A549 (cell line): ENCODE data around the gene CARD19. TPM values are rescaled to one million over a fixed set of nuclear protein-coding genes. Genes with fewer than 3 reads are reported as not detected.

Experiments
- ATAC-seq, 2 experiments: fragments of 200-7000 bp in 1 of 2; fragments of >200 bp in 1 of 2; cut with Nextera tagmentation in 1 of 2; cut with Tn5 transposase in 1 of 2; 3 replicates each; pipeline versions ENCODE4 v1.8.0 to v1.9.1; 2018 to 2020; ENCODE audit warnings: mild to moderate bottlenecking in 1 of 2, moderate library complexity in 1 of 2
- CTCF ChIA-PET: fragments of 300-600 bp; sonication (Branson Sonifier 250); formaldehyde crosslinking; extraction: SDS; loops from one replicate; lab custom pipeline; 2021; ENCODE audit warnings: antibody characterized with exemption, inconsistent platforms; lab: Yijun Ruan, JAX
- POLR2A ChIA-PET: fragments of 350-600 bp; formaldehyde crosslinking; extraction: SDS; loops from one replicate; lab custom pipeline; 2021; ENCODE audit warnings: antibody characterized with exemption, inconsistent platforms; lab: Yijun Ruan, JAX
- DNase-seq, 2 experiments: peaks; one replicate each; pipeline versions ENCODE4 v3.0.0 to v3.0.0-alpha.2; 2011 to 2016; ENCODE audit warnings: low read depth in 1 of 2, low spot score in 1 of 2
- FAIRE-seq: peaks from 2 replicates; lab custom pipeline; 2011; peaks lifted over from hg19 to GRCh38; lab: Jason Lieb, UNC
- H3K27ac ChIP-seq, 2 experiments: fragments of >200 bp; sonication (Bioruptor Twin); formaldehyde crosslinking; 3 replicates each; pipeline ENCODE4 v1.5.1; 2016 to 2017
- H3K4me1 ChIP-seq: fragments of >200 bp; sonication (Bioruptor Twin); formaldehyde crosslinking; 3 replicates; pipeline ENCODE4 v1.6.1; 2016
- H3K4me2 ChIP-seq: fragments of >200 bp; sonication (Bioruptor Twin); formaldehyde crosslinking; 3 replicates; pipeline ENCODE4 v1.6.1; 2016
- H3K4me3 ChIP-seq: fragments of >200 bp; sonication (Bioruptor Twin); formaldehyde crosslinking; 3 replicates; pipeline ENCODE4 v1.5.1; 2016
- H3K9me3 ChIP-seq: fragments of >200 bp; sonication (Bioruptor Twin); formaldehyde crosslinking; 3 replicates; pipeline ENCODE4 v1.6.1; 2016
- CHD2 ChIP-seq: fragments of 150-350 bp; IDR thresholded peaks from 2 replicates; pipeline ENCODE4 v1.6.1; 2014; ENCODE audit warnings: low read length; ENCODE audit not compliant: partially characterized antibody
- CHD4 ChIP-seq: fragments of 200-600 bp; sonication (generic); IDR thresholded peaks from 2 replicates; pipeline ENCODE4 v1.6.1; 2016; ENCODE audit warnings: antibody characterized with exemption, mild to moderate bottlenecking, borderline replicate concordance
- E2F6 ChIP-seq: IDR thresholded peaks from 2 replicates; pipeline ENCODE4 v1.6.1; 2012; ENCODE audit warnings: low read depth, borderline replicate concordance
- EHF ChIP-seq: fragments of 250-450 bp; sonication (Bioruptor Pico); IDR thresholded peaks from 2 replicates; pipeline ENCODE4 v1.5.0; 2020; ENCODE audit warnings: mild to moderate bottlenecking
- EP300 ChIP-seq, 2 experiments: fragments of >200 bp; sonication (Bioruptor Twin); formaldehyde crosslinking; IDR thresholded peaks; 2 replicates in 1 of 2; 3 replicates in 1 of 2; pipeline ENCODE4 v1.6.1; 2016 to 2017
- FOSL2 ChIP-seq, 2 experiments: fragments of 450-650 bp in 1 of 2; fragments of >200 bp in 1 of 2; sonication (Bioruptor Twin) in 1 of 2; formaldehyde crosslinking; IDR thresholded peaks; 2 replicates each; pipeline versions ENCODE4 v1.5.0 to v1.6.1; 2016 to 2020; ENCODE audit warnings: mild to moderate bottlenecking in 1 of 2, moderate library complexity in 1 of 2
- HOXB5 ChIP-seq: fragments of 250-450 bp; sonication (Bioruptor Pico); IDR thresholded peaks from 2 replicates; pipeline ENCODE4 v1.5.0; 2020; ENCODE audit warnings: mild to moderate bottlenecking, moderate library complexity
- JUNB ChIP-seq: fragments of >200 bp; sonication (Bioruptor Twin); formaldehyde crosslinking; IDR thresholded peaks from 2 replicates; pipeline ENCODE4 v1.6.1; 2016
- MAFK ChIP-seq: fragments of 450-650 bp; IDR thresholded peaks from 2 replicates; pipeline ENCODE4 v1.6.1; 2014; ENCODE audit not compliant: partially characterized antibody
- MYC ChIP-seq: IDR thresholded peaks from 2 replicates; pipeline ENCODE4 v1.6.1; 2012; ENCODE audit warnings: mild to moderate bottlenecking, inconsistent platforms, low read length, improper control_type of control experiment, borderline replicate concordance
- NFE2L2 ChIP-seq: fragments of 150-350 bp; conservative IDR thresholded peaks from 2 replicates; pipeline ENCODE4 v1.6.1; 2014; ENCODE audit warnings: low read length
- PHF8 ChIP-seq: fragments of 200-600 bp; sonication (generic); IDR thresholded peaks from 2 replicates; pipeline ENCODE4 v1.6.1; 2016; ENCODE audit warnings: low read depth, mild to moderate bottlenecking, antibody characterized with exemption, moderate library complexity, borderline replicate concordance
- POLR2AphosphoS2 ChIP-seq: conservative IDR thresholded peaks from 2 replicates; pipeline ENCODE4 v1.6.1; 2012; ENCODE audit warnings: low read length, improper control_type of control experiment, inconsistent platforms
- RAD21 ChIP-seq, 2 experiments: fragments of >200 bp in 1 of 2; sonication (Bioruptor Twin) in 1 of 2; formaldehyde crosslinking in 1 of 2; IDR thresholded peaks in 1 of 2; conservative IDR thresholded peaks in 1 of 2; 2 replicates in 1 of 2; 3 replicates in 1 of 2; pipeline ENCODE4 v1.6.1; 2012 to 2018; ENCODE audit warnings: inconsistent platforms in 1 of 2
- RARB ChIP-seq: fragments of 250-450 bp; sonication (Bioruptor Pico); IDR thresholded peaks from 2 replicates; pipeline ENCODE4 v1.8.0; 2021; ENCODE audit warnings: mild to moderate bottlenecking, moderate library complexity
- RCOR1 ChIP-seq: fragments of 150-350 bp; IDR thresholded peaks from 2 replicates; pipeline ENCODE4 v1.6.1; 2014; ENCODE audit warnings: antibody characterized with exemption, low read length, low read depth
- ZC3H11A ChIP-seq: fragments of 450-650 bp; IDR thresholded peaks from 2 replicates; pipeline ENCODE4 v1.6.1; 2014; ENCODE audit warnings: antibody characterized with exemption, mild to moderate bottlenecking
- ZFP36 ChIP-seq: fragments of 450-650 bp; IDR thresholded peaks from 2 replicates; pipeline ENCODE4 v1.6.1; 2014; ENCODE audit warnings: borderline replicate concordance; ENCODE audit not compliant: partially characterized antibody
- WGBS: methylation state at CpG from one replicate; pipeline ENCODE4 v1.1.6; 2017; ENCODE audit errors: missing lambda C conversion rate; 5-methylcytosine and 5-hydroxymethylcytosine counted together
- polyA plus RNA-seq, 4 experiments: library from polyadenylated mRNA; depleted of rRNA in 3 of 4; stranded (reverse); fragments of >200 nt; fragmentation: RNase III in 1 of 4; extraction: RNeasy Plus Mini Kit Qiagen cat#74134 plus additional on column Dnase treatment in 1 of 4; gene quantifications; 2 replicates in 3 of 4; 3 replicates in 1 of 4; pipeline ENCODE4 v1.2.3, GENCODE V29; 2011 to 2017
- TF ChIP-seq, protein P1 (sequence below): fragments of 250-450 bp; sonication (Bioruptor Pico); IDR thresholded peaks from 2 replicates; pipeline ENCODE4 v1.5.0; 2020; ENCODE audit warnings: low read depth, mild to moderate bottlenecking, moderate library complexity
- TF ChIP-seq, protein P2 (sequence below): fragments of >200 bp; sonication (Bioruptor Twin); formaldehyde crosslinking; IDR thresholded peaks from 2 replicates; pipeline ENCODE4 v1.6.1; 2016
- TF ChIP-seq, protein P3 (sequence below): IDR thresholded peaks from 2 replicates; pipeline ENCODE4 v1.6.1; 2012
- TF ChIP-seq, protein P4 (sequence below): fragments of 250-450 bp; sonication (Bioruptor Pico); IDR thresholded peaks from 2 replicates; pipeline ENCODE4 v1.5.0; 2021; ENCODE audit warnings: mild to moderate bottlenecking, moderate library complexity, borderline replicate concordance

CARD19 gene
- polyA plus RNA-seq, 2 of the 4 experiments (the other 2 are of a cell fraction): 27.6 to 30.3 TPM

DNA sequence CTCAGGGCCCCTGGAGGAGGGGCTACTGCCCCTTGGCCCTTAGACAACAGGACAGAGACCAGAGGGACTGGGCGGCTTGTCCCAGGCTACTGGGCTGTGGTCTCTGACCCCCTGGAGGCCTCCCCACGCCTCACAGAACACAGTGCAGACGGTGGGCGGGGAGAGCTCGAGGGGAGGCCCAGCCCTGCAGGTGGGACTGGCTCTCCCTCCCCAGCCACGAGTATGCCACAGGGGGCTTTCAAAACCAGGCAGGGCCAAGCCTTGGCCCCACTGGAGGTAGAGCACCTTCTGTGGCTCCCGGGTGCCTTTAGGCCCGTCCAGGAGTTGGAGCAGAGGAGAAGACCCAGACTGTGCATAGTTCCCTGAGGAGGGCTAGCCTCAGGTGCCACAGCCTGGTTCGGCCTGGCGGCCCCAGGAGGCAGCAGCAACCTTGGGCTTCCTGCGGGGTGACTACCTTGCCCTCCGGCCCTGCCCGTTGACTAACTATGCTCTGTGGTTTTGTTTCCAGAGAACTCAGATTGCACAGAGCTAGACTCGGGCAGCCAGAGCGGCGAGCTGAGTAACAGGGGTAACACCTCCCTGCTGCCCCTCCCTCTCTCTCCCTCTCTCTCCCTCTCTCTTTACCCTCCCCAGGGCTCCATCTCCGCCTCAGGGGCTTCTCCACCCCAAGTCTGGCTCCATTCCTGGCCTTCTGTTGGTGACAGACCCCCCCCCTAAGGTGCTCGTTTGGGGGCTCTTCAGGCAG, 15.5 kb downstream of the CARD19 start:
- no peak for ATAC-seq
- Histone ChIP-seq H3K4me1 (peaks cover 54% of the 10 kb centered on the region), H3K4me3 (no peak overlapping the region), H3K27ac (peak overlapping the region in 1 of 2 experiments; percentile 81; a peak in 3 of 6 replicates)
- FAIRE-seq: no peak
- ChIA-PET POLR2A (no interaction called here), CTCF (interaction anchor here (0.7 to 9.9 kb wide), 5 partner anchors 7 to 194 kb away, joined by 3 to 116 read pairs (median 24); partner anchors contain the start of gene NINJ1)
- WGBS: 84% methylated on average over 17 of the region's 18 CpGs
- no peak for TF ChIP-seq MAFK
- TF ChIP-seq, all 56 proteins: peak for 0
- no peaks in the 10 kb centered on the region for H3K9me3 ChIP-seq
- DNase-seq: no peak
- H3K4me2 ChIP-seq: no peak overlapping the region

DNA sequence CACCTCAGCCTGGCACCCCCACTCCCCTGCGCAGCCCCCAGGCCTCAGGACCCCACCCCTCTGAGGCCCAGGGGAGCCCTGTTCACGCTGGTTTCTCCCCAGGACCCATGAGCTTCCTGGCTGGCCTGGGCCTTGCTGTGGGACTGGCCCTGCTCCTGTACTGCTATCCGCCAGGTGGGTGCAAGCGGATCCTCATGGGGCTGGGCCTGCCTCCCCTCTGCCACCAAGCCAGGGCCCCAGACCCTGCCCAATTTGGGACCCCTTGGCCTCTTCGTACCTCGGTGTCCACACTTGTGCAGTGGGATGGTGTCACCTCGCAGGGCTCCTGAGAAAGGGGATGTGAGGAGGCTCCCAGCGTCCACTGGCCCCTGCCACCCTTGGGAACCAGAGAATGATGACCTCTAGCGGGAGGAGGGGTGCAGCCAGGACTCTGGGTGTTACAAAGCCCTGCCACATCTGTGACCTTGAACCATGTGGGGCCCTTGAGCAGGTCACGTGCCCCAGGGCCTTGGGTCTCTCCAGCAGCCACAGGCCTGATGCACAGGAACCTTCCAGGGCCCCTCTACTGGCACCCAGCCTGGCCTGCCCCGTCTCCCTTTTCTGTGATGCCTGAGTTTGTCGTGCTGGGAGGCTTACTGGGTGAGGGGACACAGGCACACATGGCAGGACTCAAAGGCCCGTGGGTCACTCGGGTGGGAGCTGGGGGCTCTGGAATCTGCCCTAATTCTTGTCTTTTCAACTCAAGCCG, 16.3 kb downstream of the CARD19 start:
- peak overlapping the region in 1 of 2 experiments; percentile 81; a peak in 5 of 6 replicates for H3K27ac ChIP-seq
- ATAC-seq: no peak
- TF ChIP-seq, protein P1, sequence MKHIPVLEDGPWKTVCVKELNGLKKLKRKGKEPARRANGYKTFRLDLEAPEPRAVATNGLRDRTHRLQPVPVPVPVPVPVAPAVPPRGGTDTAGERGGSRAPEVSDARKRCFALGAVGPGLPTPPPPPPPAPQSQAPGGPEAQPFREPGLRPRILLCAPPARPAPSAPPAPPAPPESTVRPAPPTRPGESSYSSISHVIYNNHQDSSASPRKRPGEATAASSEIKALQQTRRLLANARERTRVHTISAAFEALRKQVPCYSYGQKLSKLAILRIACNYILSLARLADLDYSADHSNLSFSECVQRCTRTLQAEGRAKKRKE: no peak
- TF ChIP-seq E2F6 (no peak), EP300 (IDR thresholded peaks at IDR 0.05) (no peak), CHD4 (no peak), EHF (CRISPR knock-in tag) (no peak), FOSL2 (IDR thresholded peaks at IDR 0.05) (no peak), FOSL2 (CRISPR knock-in tag; IDR thresholded peaks at IDR 0.05) (no peak), RCOR1 (no peak)
- TF ChIP-seq, all 56 proteins: peak for 0
- Histone ChIP-seq H3K4me3 (no peak overlapping the region), H3K4me2 (no peak overlapping the region), H3K4me1 (peaks cover 54% of the 10 kb centered on the region), H3K9me3 (no peaks in the 10 kb centered on the region)
- DNase-seq (no peak), FAIRE-seq (no peak)
- ChIA-PET POLR2A (interaction anchor here (1.0 kb wide), 1 partner anchor 17 kb away, joined by 4 read pairs; no protein-coding TSS in a partner anchor), CTCF (interaction anchor here (0.7 to 9.9 kb wide), 7 partner anchors 6 to 191 kb away, joined by 3 to 109 read pairs (median 5); partner anchors contain the start of gene NINJ1)
- 94% methylated on average over 7 of the region's 15 CpGs for WGBS

DNA sequence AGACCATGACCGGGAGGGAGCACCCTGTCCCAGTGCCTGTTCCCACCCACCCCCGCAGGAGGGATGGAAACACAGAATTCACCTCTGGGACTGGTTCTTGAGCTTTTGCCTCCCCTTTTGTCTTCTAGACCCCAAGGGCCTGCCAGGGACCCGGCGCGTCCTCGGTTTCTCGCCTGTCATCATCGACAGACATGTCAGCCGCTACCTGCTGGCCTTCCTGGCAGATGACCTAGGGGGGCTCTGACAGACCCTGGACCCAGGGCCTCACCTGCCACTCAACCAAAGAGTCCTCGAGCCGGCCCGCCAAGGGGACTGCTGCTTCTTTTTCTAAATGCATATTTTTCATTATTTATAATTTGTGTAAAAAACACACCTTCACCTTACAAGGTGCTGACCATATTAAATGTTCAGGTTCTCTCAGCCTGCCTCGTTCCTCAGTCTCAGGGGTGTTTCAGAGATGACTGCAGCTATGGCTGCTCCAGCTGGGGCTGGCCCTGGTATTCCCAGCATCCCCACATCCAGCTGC, 16.9 kb downstream of the CARD19 start:
- ChIA-PET POLR2A (interaction anchor here (1.0 kb wide), 1 partner anchor 17 kb away, joined by 4 read pairs; no protein-coding TSS in a partner anchor), CTCF (interaction anchor here (0.8 to 3.9 kb wide), 7 partner anchors 8 to 190 kb away, joined by 3 to 24 read pairs (median 4); partner anchors contain the start of gene NINJ1)
- ATAC-seq: no peak
- FAIRE-seq: no peak
- whole genome bisulfite sequencing: 76% methylated on average over 13 of the region's 13 CpGs
- Histone ChIP-seq H3K4me1 (peaks cover 54% of the 10 kb centered on the region), H3K4me2 (peak overlapping the region; percentile 39; the same call in 1 of the 3 replicates), H3K9me3 (no peaks in the 10 kb centered on the region), H3K27ac (peak overlapping the region; percentile 78 to 81), H3K4me3 (no peak overlapping the region)
- DNase-seq: no peak
- TF ChIP-seq ZC3H11A: no peak
- no peak for TF ChIP-seq RARB
- TF ChIP-seq ZFP36: no peak
- TF ChIP-seq, protein P2, sequence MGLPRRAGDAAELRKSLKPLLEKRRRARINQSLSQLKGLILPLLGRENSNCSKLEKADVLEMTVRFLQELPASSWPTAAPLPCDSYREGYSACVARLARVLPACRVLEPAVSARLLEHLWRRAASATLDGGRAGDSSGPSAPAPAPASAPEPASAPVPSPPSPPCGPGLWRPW: no peak
- TF ChIP-seq RAD21 (conservative IDR thresholded peaks at IDR 0.05 in 1 of 2, IDR thresholded peaks at IDR 0.05 in 1 of 2): no peak
- no peak for TF ChIP-seq PHF8
- TF ChIP-seq JUNB: no peak
- no peak for TF ChIP-seq EHF (CRISPR knock-in tag)
- TF ChIP-seq, protein P1: no peak
- TF ChIP-seq CHD2: no peak
- TF ChIP-seq POLR2AphosphoS2: no peak
- no peak for TF ChIP-seq NFE2L2
- TF ChIP-seq, protein P3, sequence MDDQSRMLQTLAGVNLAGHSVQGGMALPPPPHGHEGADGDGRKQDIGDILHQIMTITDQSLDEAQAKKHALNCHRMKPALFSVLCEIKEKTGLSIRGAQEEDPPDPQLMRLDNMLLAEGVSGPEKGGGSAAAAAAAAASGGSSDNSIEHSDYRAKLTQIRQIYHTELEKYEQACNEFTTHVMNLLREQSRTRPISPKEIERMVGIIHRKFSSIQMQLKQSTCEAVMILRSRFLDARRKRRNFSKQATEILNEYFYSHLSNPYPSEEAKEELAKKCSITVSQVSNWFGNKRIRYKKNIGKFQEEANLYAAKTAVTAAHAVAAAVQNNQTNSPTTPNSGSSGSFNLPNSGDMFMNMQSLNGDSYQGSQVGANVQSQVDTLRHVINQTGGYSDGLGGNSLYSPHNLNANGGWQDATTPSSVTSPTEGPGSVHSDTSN: no peak
- TF ChIP-seq, protein P4, sequence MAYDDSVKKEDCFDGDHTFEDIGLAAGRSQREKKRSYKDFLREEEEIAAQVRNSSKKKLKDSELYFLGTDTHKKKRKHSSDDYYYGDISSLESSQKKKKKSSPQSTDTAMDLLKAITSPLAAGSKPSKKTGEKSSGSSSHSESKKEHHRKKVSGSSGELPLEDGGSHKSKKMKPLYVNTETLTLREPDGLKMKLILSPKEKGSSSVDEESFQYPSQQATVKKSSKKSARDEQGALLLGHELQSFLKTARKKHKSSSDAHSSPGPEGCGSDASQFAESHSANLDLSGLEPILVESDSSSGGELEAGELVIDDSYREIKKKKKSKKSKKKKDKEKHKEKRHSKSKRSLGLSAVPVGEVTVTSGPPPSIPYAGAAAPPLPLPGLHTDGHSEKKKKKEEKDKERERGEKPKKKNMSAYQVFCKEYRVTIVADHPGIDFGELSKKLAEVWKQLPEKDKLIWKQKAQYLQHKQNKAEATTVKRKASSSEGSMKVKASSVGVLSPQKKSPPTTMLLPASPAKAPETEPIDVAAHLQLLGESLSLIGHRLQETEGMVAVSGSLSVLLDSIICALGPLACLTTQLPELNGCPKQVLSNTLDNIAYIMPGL (CRISPR knock-in tag): no peak
- no peak for TF ChIP-seq HOXB5
- no peak for TF ChIP-seq MYC
